ENCODE results near the gene PHOSPHO1.
"Not testable (repeated sequence)": the region's sequence is repeated elsewhere in the genome, so short reads cannot be mapped to it uniquely, and the experiment has no call there.

The PHOSPHO1 gene, protein sequence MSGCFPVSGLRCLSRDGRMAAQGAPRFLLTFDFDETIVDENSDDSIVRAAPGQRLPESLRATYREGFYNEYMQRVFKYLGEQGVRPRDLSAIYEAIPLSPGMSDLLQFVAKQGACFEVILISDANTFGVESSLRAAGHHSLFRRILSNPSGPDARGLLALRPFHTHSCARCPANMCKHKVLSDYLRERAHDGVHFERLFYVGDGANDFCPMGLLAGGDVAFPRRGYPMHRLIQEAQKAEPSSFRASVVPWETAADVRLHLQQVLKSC

DNA sequence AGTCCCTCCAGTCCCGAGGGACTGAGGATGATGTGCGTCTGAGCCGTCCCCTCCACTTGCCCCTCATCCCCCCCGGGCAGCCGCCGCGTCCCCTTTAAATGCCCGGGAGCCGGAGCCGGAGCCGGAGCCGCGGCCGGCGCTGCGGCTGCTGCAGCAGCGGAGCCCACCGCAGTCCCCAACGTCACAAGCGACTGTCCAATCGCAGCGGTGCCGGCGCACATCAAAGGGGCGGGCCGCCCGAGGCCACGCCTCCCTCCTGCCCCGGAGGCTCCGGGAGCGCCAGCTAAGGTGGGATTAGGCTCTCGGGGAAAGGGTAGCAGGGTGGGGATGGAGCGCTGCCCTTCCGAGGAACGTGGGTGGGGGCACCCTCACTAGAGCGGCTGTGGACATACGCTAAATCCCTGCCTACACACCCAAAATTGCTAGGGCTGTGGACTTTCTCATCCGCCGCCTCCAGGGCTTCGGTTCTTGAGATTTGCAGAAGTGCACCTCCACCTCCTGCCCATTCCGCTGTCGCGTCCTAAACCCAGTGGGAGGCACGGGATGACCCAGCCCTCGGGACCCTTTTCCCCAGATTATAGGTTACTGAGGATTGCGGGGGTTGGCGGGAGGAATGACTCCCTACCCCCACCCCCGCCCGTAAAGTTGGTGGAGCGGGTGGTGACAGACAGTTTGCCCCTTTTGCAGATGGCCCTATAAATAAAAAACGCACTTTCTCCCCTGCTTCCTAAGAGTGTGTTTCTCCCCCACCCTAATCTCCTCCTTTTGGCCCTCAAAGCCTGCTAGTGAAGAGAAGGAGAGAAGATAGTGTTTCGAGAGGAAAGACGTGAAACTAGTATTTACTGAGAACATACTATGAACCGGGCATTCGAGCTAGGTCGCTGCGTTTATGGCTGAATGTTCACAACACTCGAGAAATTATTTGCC, at the start of gene PHOSPHO1:
PHOSPHO1 (minus strand) TSS at position 152 of the 927 bp plus-strand sequence. CDS start 4,096 bp downstream, outside the sequence.
- peak; percentile 74 to 78 for DNase-seq (ENCODE audit: low read depth in 2 of 2)

DNA sequence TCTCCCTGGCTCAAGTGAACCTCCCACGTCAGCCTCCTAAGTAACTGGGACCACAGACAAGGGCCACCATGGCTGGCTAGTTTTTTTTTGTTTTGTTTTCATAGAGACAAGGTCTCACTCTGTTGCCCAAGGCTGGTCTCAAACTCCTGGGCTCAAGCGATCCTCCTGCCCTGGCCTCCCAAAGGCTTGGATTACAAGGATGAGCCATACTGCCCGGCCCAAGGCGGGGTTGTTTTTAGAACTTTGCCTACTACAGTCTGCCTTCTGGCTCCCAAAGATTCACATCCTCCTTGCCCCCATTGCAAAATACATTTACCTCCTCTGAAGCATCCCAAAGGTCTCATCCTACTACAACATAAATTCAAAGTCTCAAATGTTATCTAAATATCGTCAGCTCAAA, 49.5 kb upstream of the PHOSPHO1 start:
- no peak for DNase-seq (ENCODE audit: low read depth in 2 of 2)

DNA sequence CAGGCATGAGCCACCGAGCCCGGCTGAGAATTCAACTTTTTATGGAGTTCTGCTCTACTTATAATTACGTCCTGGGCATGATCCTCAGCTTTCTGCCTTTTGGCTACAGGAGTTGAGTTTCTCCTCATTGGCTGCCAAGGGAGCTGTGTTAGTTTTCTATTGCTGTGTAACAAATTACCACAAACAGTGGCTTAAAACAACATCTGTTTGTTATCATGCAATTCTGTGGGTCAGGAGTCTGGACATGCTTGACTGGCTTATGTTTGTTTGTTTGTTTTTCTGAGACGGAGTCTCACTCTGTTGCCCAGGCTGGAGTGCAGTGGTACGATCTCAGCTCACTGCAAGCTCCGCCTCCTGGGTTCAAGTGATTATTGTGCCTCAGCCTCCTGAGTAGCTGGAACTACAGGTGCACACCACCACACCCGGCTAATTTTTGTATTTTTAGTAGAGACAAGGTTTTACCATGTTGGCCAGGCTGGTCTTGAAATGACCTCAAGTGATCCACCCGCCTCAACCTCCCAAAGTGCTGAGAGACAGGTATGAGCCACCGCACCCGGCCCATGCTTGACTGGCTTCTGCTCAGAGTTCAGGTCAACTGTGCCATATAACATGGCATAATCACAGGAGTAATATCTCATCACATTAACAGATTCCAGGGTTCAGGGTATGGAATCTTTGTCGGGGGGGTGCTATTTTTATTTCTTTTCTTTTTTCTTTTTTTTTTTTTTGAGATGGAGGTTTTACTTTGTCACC, 48.9 kb upstream of the PHOSPHO1 start:
- not testable (repeated sequence) for DNase-seq (ENCODE audit: low read depth in 2 of 2)

DNA sequence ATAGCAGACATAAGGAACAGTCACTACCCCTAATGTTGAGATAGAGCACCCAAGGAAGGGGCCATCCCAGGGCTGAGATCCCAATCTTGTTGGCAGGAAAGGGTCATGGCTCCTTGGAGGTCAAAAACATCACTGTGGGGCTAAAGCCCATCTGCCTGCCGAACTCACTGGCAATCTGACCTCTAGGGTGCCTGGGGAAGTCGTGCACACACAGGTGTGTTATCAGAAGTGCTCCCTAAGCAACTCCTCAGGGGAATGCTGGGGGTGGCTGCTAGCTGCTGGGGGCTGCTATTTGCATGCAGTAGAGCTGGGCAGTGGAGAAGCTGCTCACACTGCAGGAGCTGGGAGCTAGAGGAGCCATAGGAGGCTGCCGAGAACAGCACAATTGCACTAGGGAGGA, 47.5 kb upstream of the PHOSPHO1 start:
- DNase-seq (ENCODE audit: low read depth in 2 of 2): no peak

DNA sequence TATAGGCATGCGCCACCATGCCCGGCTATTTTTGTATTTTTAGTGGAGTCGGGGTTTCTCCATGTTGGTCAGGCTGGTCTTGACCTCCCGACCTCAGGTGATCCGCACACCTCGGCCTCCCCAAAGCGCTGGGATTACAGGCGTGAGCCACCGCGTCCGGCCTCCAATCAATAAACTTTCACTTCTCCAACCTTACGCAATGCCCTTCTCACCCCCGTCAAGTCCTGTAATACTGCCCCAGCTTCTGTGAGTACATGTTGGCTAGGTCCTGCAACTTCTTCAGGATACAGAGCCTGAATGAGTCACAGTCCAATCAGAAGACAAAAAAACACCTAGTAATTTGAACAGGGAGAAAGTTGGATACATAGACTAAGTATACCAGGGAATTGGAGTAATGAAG, 47.1 kb upstream of the PHOSPHO1 start:
- DNase-seq (ENCODE audit: low read depth in 2 of 2): no peak

DNA sequence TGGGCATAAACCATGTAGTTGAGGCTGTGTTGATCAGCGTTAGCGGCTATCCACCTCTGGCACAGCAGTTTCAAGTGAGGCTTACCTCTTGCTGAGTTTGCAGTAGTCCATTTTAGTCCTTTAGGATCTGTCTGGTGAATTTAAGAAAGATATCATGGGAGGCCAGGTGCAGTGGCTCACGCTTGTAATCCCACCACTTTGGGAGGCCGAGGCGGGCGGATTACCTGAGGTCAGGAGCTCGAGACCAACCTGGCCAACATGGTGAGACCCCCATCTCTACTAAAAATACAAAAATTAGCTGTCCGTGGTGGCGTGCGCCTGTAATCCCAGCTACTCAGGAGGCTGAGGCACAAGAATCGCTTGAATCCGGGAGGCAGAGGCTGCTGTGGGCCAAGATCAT, 45.4 kb upstream of the PHOSPHO1 start:
- not testable (repeated sequence) for DNase-seq (ENCODE audit: low read depth in 2 of 2)

DNA sequence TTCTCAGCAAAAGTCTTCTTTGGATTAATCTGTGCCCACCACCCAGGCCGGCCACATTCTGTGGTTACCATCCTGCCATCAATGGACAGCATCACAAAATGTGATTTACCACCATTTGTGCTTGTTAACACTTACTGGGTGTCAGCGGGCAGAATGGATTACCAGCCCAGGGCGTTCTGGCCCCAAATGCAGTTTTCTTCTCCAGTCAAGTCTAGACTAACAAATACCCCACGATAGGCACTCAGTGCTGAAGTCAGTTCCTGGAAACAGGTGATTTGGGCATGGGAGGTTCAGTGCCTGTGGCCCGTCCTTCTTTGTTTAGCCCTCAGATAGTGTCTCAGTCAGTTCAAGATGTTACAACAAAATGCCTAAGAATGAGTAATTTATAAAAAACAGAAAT, 38.8 kb upstream of the PHOSPHO1 start:
- no peak for DNase-seq (ENCODE audit: low read depth in 2 of 2)

DNA sequence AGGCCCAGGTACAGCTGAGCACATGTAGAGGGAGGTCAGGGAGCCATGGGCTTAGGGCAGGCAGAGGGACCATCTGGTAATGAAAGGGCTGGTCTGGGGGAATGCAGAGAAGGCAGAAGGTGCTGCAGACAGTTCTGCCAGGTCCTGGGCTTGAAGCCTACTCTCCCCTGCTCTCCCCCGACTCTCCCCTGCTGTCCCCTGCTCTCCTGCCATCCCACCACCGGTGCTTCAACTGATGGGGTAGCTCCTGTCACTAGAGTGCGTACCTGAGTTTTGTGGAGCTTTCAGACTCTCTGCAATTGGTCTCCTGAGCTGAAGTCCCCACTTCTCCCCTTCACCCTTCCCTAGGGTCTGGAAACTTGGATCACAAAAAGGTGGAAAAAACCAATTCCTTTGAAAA, 37.3 kb upstream of the PHOSPHO1 start:
- no peak for DNase-seq (ENCODE audit: low read depth in 2 of 2)

DNA sequence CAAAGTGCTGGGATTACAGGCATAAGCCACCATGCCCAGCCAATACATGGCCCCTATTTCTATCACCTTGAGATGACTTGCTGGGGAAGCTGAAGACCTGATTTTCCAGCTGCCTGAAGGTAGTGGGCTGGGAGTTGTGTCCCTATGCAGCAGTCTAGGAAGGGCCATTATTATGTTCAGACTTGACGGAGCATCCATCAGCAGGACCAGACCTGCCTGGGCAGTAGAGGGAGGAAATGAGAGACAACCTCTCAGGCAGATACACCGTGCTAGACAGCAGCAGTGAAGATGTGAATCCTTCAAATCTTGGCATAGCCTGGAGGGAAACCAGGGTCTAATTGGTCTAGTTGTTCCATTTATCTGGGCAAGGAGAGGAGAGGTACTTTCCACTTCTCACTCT, 35.6 kb upstream of the PHOSPHO1 start:
- DNase-seq (ENCODE audit: low read depth in 2 of 2): no peak

DNA sequence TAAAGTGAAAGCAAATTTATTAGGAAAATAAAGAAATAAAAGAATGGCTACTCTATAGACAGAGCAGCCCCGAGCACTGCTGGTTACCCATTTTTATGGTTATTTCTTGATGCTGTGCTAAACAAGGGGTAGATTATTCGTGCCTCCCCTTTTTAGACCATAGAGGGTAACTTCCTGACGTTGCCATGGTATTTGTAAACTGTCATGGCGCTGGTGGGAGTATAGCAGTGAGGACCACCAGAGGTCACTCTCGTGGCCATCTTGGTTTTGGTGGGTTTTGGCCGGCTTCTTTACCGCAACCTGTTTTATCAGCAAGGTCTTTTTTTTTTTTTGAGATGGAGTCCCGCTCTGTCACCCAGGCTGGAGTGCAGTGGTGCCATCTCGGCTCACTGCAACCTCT, 31.0 kb upstream of the PHOSPHO1 start:
- DNase-seq (ENCODE audit: low read depth in 2 of 2): not testable (repeated sequence)

DNA sequence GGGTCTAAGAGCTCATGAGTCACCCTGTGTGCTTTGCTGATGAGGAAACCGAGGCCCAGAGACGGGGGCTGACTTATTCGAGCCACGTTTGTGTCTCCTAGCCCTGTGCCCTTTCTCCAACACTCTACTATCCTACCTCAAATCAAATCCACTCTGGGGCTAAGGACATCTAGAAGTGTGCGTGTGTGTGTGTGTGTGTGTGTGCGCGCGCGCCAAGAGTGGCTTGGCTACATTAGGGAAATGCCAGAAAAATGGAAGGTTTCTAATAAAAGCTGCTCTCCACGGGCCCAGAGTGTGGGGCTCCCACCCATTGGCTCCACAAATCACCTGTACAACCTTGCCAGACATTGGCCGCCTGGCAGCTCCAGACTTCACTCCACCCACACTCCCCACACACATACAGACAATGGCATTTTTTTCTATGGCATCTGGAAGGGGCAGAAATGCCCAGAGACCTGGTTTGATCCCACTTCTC, 30.3 kb upstream of the PHOSPHO1 start:
- no peak for DNase-seq (ENCODE audit: low read depth in 2 of 2)

DNA sequence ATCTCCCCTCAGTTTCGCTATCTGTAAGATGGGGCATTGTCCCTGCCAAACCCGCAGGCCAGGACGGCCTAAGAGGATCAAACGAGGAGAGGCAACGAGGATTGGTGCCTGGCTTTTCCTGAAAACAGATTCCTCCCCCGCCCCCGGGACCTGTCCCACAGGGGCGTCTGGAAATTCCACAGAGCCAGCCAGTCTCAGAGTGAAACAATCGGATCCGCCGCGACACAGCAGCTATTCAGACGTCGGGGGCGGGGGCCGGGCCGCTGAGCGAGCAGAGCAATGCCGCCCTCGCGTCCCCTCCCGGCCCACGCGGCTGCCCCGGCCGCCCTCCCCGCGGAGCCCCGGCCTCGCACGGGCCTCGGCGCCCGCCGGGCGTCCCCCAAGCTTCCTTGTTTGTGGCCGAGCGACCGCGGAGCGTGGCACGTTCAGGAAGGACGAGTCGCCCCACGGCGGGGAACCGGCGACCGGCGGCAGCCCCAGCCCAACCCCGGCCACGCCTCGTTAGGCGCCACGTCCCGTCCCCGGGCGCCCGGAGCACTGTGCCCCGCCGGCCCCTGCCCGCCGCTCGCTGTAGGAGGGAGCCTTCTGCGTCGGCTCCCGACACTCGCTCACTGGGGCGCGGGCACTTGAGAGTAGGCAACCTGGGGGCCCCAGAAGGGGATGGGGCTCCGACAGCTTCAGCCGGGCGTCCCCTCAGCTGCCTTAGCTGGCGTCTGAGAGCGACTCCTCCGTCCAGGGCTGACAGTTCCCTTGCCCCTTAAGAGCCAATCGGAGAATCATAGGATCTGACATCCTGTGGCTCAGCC, 29.6 kb upstream of the PHOSPHO1 start:
- peak; percentile 2 to 14 for DNase-seq (ENCODE audit: low read depth in 2 of 2)

DNA sequence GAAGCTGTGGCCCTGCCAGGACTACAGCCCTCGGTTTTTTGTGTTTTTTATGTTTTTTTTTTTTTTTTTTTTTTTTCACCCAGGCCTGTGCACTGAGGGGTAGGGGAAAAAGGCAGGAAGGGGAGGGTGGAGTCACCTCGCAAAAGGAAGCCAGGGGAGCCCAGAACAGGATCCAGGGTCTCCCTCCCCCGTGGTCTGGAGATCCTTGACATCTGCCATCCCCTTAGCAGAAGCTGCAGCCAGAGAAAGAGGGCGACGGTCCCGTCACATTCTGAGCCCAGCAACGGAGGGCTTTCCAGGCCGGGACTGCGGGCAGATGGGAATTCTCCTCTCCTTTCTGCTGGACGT, 29.1 kb upstream of the PHOSPHO1 start:
- DNase-seq (ENCODE audit: low read depth in 2 of 2): no peak

DNA sequence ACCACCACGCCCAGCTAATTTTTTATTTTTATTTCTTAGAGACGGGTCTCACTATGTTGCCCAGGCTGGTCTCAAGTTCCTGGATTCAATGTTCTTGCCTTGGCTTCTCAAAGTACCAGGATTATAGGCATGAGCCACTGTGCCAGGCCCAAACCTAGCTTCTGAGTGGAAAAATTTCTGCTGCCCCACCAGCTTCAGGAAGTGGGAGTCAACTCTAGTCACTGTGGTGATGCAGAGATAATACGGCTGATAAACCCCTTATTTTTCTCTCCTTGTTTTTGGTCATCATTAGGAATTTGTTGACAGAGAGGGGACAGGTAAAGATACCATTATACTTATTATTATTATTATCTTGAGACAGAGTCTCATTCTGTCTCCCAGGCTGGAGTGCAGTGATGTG, 27.8 kb upstream of the PHOSPHO1 start:
- DNase-seq (ENCODE audit: low read depth in 2 of 2): no peak

DNA sequence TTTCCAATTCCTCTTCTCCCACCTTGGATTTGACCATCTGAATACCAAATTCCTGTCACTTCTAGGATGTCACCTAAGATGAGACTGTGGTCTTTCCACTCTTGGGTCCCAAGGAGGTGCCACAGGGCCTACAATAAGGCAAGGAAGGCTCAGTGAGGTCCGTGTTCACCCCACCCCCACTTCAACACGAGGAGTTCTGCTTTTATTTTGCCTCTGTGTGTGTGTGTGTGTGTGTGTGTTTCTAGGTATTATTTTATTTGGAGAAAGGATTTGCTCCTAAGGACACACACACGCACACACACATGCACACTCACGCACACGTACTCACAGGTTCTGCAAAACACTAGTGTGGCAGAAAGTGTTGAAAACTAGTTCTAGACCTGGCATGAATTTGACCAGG, 24.5 kb upstream of the PHOSPHO1 start:
- DNase-seq (ENCODE audit: low read depth in 2 of 2): no peak

DNA sequence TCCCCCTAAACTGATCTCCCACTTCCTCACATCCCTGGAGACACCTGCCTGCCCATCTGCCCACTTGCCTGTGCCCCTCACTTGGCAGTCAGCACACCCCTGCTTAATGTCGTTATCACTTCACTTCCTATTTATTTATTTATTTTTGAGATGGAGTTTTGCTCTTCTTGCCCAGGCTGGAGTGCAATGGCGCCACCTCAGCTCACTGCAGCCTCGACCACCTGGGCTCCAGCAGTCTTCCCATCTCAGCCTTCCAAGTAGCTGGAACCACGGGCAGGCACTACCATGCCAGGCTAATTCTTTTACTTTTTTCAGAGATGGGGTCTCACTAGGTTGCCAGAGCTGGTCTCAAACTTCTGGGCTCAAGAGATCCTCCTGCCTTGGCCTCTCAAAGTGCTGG, 23.5 kb upstream of the PHOSPHO1 start:
- DNase-seq (ENCODE audit: low read depth in 2 of 2): no peak

DNA sequence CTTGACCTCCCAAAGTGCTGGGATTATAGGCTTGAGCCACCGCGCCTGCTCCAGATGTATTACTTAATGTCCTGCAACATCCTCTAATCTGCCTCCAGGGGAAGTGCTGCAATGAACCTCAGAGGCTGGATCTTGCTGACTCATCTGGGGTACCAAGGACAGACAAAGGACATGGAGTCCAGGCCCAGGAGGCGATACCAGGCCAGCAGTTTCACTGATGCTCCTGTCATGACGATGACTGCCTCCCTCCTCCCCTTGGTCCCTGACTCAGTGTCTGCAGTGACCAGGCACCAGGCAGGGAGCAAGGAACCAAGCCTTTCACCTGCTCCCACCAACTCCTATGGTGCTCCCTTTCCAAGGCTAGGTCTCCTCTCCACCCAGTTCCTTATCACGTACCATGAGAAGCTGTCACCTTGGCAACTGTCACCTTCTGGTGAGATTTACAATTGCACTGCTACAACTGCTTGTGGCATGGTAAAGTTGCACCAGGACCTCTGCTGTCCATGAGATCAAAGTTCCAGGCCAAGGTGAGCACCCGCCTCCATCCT, 21.6 kb upstream of the PHOSPHO1 start:
- DNase-seq (ENCODE audit: low read depth in 2 of 2): no peak

DNA sequence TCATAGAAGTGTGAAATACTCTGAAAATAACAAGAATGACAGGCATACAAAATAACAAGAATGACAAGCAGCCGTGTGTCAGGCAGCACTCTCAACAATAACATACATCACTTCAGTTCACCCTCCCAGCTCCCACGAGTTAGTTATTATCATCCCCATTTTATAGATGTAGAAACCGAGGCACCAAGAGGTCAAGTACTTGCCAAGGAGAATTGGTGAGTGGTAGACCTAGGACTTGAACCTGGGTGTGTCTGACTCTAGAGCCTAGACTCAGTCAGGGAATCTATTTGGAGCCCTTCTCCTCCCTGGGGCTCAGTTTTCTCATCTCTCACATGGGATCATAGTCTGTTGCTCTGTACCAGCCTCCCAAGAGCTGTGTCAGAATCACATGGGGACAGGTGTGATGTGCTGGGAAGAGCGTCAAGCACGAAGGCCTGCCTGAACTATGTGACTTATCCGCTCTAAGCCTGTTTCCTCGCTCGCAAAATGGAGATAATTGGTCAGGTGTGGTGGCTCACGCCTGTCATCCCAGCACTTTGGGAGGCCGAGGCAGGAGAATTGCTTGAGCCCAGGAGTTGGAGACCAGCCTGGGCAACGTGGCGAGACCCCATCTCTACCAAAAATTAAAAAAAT, 19.4 kb upstream of the PHOSPHO1 start:
- no peak for DNase-seq (ENCODE audit: low read depth in 2 of 2)

DNA sequence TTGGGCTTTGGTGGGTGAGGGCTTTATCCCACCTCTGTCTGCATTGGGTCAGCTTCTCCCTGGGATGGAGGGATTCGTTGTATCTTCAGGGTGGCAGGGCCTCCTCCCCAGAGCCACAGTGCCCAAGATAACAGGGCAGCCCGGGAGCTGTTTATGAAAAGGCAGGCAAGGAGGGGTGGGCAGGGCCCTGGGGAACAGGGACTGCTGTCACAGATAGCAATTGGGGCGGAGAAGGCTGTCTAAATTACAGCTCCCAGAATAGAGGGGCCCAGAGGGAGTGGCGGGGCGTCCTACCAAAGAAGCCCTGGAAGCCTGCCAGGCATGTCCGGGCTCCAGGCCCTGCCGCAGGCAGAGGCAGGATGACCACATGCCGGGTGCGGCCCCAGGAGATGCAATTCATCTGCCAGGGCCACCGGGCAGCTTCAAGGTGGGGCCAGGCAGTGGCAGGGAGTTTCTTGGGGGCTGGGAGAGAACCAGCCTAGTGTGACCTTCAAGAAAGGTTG, 18.8 kb upstream of the PHOSPHO1 start:
- DNase-seq (ENCODE audit: low read depth in 2 of 2): no peak

DNA sequence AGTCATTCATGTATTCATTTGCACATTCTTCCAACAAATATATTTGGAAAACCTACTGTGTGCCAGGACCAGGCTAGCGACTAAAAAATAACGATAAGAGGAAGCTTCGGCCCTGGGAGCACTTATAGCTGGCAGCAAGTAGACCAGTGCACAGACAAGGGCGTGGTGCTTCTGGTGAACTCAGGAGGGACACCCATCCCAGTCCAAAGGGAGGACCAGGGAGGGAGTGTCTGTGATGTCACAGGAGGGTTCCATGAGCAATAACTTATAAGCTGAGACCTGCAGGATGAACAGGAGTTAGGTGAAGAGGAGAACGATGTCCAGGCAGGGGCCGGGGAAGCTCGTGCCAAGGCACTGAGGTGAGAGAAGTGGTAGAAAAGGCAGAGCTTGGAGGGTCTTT, 17.4 kb upstream of the PHOSPHO1 start:
- DNase-seq (ENCODE audit: low read depth in 2 of 2): no peak

DNA sequence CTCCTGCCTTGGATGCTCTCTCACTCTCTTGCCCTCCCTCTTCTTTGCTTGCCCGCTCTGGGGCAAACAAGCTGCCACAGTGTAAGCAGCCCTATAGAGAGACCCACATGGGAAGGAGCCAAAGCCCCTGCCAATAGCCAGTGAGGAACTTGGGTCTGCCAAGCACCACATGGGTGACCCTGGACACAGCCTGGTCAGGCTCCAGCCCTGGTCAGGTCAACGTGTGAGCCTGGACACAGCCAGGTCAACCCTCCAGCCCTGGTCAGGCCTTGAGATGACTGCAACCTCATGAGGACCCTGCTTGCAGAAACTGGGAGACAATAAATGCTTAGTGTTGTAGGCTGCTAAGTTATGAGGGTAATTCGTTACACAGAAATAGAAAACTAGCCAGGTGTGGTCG, 14.3 kb upstream of the PHOSPHO1 start:
- no peak for DNase-seq (ENCODE audit: low read depth in 2 of 2)

Data from stimulated activated CD8-positive, alpha-beta memory T cell treated with anti-CD3 and anti-CD28 coated beads, Interleukin-2, amount 100 ng/mL, for 1 hour (primary cell).